Central memory CD4-positive, alpha-beta T cell (primary cell): ENCODE data around the gene NCEH1.
A peak's percentile ranks its signal among the peaks of the same experiment; 100 is the strongest.
"Not testable (repeated sequence)": the region's sequence is repeated elsewhere in the genome, so short reads cannot be mapped to it uniquely, and the experiment has no call there.

Experiments used
- DNase-seq: peaks from one replicate; pipeline ENCODE4 v3.0.0; 2022
- total RNA-seq, 3 experiments: gene quantifications; one replicate each; lab custom pipeline; 2026; lab: John Stamatoyannopoulos, UW

The NCEH1 gene, protein sequence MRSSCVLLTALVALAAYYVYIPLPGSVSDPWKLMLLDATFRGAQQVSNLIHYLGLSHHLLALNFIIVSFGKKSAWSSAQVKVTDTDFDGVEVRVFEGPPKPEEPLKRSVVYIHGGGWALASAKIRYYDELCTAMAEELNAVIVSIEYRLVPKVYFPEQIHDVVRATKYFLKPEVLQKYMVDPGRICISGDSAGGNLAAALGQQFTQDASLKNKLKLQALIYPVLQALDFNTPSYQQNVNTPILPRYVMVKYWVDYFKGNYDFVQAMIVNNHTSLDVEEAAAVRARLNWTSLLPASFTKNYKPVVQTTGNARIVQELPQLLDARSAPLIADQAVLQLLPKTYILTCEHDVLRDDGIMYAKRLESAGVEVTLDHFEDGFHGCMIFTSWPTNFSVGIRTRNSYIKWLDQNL
- total RNA-seq, result 3.7 to 9.9 (median 5.4) reads per million in 3 experiments

DNA sequence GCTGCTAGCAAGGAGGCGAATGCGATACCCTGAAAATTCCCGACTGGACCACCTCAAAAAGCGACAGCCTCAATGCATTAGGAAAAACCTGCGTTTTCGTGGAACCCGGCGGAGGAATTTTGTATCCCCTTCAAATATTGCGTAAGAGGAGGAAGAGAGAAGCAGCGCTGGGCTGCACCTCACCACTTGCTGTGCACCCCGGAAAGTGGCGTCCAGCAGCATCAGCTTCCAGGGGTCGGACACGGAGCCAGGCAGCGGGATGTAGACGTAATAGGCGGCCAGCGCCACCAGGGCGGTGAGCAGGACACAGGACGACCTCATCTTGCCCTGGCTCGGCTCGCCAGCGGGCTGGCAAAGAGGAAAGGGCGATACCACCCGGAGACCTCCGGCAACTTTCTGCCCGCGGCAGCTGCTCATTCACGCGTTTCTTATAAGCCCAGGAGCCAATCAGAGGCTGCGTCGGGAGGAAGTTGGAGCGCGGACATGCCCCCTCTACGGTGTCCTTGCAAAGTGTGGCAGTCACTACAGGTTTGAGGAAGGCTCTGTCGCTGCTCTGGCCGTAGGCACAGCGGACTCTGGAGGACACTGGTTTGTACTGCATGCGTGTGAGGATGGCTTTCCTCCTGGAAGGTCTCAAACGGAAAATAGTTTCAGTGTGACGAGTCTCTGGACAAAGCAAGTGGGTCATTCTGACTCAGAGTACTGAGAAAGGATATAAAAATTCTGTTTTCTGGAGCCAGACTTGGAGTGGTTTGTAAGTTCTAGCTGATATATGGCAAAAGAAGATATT is at the start of gene NCEH1:
TSS of gene NCEH1 (minus strand) at position 404 of the 790 bp plus-strand sequence. CDS start at position 321, 83 bp downstream.
- peak; percentile 58 for DNase-seq

DNA sequence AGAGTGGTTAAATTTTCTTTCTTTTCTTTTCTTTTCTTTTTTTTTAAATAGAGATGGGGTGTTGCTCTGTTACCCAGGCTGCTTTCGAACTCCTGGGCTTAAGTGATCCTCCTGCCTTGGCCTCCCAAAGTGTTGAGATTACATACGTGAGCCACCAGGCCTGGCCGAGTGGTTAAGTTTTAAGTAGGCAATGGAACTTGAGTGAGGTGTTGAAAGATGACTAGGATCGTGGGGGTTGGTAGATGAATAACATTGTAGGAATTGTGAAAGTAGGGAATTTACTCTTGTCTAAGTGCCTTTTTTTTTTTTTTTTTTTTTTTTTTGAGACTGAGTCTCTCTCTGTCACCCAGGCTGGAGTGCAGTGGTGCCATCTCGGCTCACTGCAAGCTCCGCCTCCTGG is 49.5 kb upstream of the NCEH1 start:
- DNase-seq, result not testable (repeated sequence)

GRCh38 chr3:172753125-172753524 is 42.3 kb upstream of the NCEH1 start:
- no peak for DNase-seq

- DNase-seq, result no peak
These were observed 41.8 kb upstream of the NCEH1 start for GRCh38 chr3:172752651-172753050.

GRCh38 chr3:172751175-172751704 is 40.4 kb upstream of the NCEH1 start:
- DNase-seq, result no peak

DNA sequence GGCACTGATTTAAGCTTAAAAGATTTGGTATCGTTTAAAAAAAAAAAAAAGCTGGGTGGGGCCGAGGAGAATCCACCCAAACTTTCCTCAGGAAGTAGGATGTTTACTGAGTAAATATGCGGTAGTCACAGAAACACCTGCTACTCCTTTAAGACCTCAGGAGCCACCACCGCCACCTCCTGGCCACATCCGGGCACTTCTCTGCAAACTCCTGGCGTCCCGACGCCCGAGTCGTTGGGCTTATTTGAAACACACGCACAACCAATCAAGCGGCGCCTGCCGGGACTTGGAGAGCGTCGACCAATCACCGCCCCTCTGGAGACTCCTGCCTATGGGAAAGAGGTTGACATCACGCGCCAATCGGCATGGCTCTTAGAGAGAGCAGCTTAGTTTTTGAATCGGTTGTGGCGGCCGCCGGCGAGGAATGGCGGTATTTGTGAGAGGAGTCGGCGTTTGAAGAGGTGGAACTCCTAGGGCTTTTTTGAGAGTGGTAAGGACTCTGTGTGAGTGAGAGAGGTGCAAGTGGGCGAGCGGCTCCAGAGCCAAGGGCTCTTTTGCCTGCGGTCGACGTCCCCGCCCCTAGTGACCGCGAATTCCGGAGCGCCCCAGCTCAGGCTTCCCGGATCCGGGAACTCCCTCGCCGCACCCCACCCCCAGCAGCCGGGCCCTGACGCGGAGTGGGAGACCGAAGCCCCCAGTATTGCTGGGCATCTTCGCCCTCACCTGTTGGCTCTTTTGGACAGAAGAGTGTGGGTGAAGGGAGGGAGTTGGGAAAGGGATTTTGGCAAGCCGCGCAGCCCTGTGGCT is 39.7 kb upstream of the NCEH1 start, which contains the start of gene ECT2:
TSS of gene ECT2 (plus strand) at position 359 of the 807 bp plus-strand sequence. CDS start 3,805 bp downstream, outside the sequence.
- peak; percentile 97 for DNase-seq

- no peak for DNase-seq
These were observed 39.2 kb upstream of the NCEH1 start for GRCh38 chr3:172750069-172750367.

- no peak for DNase-seq
These were observed 38.5 kb upstream of the NCEH1 start for GRCh38 chr3:172749230-172749965.

DNA sequence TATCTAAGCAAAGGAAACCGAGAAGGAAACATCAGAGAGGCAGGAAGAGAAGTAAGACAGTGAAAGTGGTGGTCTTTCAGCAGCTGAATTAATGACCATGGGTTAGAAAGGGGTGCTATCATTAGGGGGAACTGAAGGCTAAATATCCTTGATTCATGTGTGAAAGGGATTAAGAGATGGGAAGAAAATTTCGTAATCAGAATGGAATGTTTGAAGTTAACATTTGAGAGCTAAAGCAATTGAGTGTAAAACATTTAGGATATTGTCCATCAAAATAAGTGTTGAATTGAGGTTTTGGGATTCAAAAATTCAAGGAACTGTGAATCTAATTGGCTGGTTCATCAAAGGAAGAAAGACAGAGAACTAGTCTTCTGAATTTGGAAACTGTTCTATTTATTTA is 35.6 kb upstream of the NCEH1 start:
- DNase-seq, result no peak

GRCh38 chr3:172739462-172739861 is 28.6 kb upstream of the NCEH1 start:
- DNase-seq, result no peak

DNA sequence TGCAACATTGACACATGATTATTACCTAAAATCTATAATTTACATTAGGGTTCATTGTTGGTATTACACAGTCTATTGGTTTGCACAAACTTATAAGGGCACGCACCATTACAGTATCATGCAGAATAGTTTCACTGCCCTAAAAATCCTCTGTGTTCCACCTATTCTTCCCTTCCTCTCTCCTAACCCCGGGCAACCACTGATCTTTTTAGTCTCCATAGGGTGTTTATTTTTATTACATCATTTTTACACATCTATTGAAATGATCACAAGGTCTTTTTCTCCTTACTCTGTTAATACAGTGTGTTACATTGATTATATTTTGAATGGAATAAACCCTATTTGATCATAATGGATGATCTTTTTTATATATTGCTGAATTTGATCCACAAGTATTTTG is 24.1 kb upstream of the NCEH1 start:
- no peak for DNase-seq

DNA sequence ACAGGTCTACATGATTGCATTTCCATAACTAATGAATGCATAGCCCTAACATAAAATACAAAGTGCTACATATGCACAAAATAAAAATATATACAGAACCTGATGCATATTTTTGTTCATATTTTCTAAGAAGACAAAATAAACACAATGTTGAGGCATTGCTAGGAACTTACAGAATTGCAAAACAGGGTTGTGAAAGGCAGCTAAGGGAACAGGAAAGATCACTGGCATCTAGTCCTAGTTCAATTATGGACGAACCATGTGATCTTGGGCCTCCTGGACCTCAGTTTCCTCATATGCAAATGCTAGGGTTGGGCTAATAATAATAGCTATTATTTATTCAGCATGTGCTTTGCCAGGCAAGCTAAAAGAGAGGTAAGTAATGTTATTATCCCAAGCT is 15.5 kb upstream of the NCEH1 start:
- no peak for DNase-seq

DNA sequence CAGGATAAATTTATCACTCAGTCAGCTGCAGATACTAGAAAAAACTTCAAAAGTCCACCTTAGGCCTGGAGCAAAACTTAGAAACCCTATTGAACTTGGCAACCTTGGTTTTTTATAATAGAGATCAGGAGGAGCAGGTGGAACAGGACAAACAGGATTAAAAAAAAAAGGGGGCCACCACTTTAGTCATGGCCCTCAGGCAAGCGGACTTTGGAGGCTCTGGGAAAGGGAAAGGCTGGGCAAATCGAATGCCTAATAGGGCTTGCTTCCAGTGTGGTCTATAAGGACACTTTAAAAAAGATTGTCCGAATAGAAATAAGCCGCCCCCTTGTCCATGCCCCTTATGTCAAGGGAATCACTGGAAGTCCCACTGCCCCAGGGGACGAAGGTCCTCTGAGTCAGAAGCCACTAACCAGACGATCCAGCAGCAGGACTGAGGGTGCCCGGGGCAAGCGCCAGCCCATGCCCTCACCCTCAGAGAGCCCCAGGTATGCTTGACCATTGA is 11.7 kb upstream of the NCEH1 start:
- DNase-seq, result not testable (repeated sequence)

DNA sequence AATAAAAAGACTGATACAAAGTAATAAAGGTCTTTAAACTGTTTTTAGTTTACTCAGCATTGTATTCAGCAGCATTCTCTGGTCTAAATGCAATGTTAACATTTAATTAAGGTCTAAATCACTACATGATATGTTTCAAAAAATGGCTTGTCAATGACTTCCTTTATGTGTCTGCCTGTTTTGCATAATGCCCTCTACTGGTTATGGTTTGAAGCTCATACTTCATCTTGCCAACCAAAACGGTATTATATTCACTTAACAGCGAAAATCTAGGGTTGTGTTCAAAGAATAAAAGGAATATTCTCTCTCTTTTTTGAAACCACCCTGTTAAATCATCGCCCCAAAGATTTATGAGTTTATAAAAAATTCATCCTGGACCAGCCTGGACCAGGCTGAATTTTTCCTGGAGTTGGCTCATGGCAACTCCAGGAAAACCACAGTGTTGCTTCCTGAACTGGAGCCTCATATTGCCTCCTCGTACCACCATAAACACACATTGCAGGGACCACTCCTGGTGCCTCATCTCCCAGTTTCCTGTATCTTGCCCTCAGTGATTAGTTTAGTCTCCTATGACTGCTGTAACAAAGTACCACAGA is 6.7 kb upstream of the NCEH1 start:
- peak; percentile 8 for DNase-seq

DNA sequence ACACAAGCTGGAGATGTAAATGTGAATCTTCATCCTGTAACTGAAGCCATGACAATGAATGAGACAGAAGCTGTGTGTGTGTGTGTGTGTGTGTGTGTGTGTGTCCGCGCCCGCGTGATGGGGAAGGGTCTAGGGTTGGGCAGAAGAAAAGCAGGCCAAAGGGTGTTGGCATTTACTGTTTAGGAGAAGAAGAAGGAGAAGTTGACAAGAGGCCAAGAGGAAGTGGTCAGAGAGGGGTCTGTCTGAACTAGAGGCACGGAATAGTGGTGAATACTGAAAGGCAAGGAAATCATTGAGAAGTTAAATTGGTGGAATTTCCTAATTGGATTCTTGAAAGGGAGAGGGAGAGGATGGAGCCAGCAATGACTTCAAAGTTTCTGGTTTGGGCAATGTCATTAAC is 5.6 kb upstream of the NCEH1 start:
- DNase-seq, result no peak

DNA sequence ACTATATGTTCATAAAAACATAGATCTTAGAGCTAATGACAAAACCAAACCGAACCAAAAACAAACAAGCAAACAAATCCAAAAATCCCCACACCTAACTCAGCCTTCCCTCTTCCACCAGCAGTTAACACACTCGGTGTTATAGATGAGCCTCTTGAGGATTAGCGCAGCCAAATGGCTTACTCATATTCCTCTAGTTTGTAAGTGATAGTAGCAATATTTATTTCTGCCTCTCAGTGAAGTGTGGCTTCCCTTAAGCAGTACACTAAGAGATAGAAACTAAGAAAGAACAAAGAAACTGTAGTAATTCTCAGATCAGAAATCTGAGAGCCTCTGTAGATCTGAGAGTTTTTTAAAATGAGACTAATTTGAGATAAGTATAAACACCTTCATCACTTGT is 2.4 kb upstream of the NCEH1 start:
- DNase-seq, result no peak

GRCh38 chr3:172711454-172711795 is 558 bp upstream of the NCEH1 start:
- DNase-seq, result no peak

GRCh38 chr3:172709774-172710663 is 848 bp downstream of the NCEH1 start:
- no peak for DNase-seq

GRCh38 chr3:172708921-172709773 is 1.7 kb downstream of the NCEH1 start:
- DNase-seq, result no peak

- DNase-seq, result no peak
These were observed 2.9 kb downstream of the NCEH1 start for GRCh38 chr3:172707967-172708366.
